GM12874 (cell line): Measurements from ENCODE around the gene IMMP2L.

ENCODE experiments used
- TF ChIP-seq, protein P1 (sequence below): IDR thresholded peaks from 2 replicates; pipeline ENCODE4 v1.5.1; 2011; ENCODE audit warnings: low read depth, mild to moderate bottlenecking, control low read depth, low read length, moderate library complexity; ENCODE audit not compliant: insufficient read depth

Gene IMMP2L

DNA sequence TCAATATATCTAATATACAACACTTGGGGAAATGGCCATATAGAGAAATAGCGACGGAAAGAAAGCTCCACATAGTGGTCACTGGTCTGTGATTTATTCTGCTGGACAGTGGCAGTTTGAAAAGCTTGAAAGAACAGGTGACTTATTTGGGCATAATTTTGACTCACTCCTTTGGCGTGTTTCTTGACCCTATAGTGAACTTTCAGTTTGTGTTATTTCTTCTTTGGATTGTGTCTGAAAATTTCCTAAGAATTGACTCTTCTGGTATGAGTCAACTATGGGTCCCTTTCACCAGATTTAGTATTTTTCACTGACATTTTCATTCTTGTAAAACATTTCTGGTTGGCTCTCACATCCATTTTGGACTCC, 25.8 kb upstream of the IMMP2L start:
- TF ChIP-seq, protein P1, sequence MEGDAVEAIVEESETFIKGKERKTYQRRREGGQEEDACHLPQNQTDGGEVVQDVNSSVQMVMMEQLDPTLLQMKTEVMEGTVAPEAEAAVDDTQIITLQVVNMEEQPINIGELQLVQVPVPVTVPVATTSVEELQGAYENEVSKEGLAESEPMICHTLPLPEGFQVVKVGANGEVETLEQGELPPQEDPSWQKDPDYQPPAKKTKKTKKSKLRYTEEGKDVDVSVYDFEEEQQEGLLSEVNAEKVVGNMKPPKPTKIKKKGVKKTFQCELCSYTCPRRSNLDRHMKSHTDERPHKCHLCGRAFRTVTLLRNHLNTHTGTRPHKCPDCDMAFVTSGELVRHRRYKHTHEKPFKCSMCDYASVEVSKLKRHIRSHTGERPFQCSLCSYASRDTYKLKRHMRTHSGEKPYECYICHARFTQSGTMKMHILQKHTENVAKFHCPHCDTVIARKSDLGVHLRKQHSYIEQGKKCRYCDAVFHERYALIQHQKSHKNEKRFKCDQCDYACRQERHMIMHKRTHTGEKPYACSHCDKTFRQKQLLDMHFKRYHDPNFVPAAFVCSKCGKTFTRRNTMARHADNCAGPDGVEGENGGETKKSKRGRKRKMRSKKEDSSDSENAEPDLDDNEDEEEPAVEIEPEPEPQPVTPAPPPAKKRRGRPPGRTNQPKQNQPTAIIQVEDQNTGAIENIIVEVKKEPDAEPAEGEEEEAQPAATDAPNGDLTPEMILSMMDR = no peak

DNA sequence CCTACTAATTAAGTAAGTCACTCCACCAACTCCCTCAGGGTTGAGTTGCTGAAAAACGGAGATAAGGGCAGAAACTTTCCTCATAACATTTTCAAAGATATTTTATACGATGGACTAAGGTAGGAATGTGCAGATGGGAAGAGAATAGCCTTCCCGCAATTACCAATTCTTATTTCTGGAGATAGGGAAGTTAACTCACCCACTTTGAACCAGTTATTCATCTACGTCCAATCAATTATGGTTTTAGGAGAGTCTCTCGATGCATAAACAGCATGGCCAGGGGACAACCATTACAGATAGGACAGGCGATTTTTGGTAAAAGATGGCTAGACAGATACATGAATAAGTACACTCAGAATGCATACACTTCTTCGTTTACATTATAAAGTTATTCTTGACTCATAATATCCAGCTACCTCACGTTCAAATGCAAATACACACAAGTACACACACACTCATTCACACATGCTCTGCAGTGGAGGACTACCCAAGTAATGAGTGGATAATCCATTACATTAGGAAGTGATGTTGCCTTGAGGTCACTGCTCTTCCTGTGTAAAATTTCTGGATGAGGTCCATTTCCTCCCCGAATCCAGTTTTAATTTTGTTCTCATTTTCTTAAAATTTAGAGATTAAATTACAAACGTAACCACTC, 25.2 kb upstream of the IMMP2L start:
- TF ChIP-seq, protein P1 = no peak

DNA sequence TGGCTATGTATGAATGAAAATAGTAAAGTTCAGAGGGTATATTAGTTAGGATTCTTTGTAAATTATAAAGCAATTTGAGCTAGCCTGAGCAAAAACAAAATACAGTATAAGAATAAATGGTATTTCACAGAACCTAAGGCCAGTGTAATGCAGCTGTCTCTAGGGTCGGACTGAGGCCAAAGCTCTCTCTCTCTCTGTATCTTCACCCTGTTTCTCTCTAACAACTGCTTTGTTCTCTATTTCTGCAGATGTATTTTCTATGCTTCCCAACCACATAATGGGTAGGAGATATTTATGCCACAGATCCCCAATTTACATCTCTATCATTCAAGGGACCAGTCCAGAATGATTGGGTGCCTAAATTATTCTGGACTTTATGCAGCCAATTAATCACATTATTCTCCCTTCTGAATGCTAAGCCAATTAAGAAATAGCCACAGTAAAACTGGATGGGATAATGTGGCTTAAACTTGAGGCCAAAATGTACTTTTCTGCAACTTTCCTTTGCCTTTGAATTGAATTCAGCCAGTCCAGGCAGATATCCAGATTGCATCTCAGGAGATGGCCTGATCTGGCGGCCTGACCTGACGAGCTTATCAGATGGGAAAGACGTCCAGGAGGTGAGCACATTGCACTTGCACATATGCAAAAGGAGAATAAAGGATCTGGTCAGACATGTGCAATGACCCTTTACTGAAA, 24.6 kb upstream of the IMMP2L start:
- TF ChIP-seq, protein P1 = no peak

DNA sequence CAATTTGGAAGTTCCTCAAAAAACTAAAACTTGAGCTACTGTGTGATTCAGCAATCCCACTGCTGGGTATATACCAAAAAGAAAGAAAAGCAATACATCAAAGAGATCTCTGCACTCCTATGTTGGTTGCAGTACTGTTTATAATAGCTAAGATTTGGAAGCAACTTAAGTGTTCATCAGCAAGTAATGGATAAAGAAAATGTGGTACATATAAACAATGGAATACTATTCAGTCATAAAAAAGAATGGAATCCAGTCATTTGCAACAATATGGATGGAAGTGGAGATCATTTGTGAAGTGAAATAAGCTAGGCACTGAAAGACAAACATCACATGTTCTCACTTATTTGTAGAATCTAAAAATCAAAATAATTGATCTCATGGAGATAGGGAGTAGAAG, 16.5 kb upstream of the IMMP2L start:
- TF ChIP-seq, protein P1 = no peak

DNA sequence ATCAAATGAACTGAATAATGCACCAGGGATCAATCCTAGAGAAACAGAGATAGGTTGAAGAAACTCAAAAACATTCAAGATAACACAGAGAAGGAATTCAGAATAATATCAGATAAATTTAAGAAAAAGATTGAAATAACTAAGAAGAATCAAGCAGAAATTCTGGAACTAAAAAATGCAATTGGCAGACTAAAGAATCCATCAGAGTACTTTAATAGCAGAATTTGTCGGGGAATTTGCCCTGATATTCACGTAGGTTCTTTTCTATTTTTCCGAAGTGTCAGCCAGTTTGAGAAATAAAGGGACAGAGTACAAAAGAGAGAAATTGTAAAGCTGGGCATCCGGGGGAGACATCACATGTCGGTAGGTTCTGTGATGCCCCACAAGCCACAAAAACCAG, 9.4 kb upstream of the IMMP2L start:
- TF ChIP-seq, protein P1 = no peak

DNA sequence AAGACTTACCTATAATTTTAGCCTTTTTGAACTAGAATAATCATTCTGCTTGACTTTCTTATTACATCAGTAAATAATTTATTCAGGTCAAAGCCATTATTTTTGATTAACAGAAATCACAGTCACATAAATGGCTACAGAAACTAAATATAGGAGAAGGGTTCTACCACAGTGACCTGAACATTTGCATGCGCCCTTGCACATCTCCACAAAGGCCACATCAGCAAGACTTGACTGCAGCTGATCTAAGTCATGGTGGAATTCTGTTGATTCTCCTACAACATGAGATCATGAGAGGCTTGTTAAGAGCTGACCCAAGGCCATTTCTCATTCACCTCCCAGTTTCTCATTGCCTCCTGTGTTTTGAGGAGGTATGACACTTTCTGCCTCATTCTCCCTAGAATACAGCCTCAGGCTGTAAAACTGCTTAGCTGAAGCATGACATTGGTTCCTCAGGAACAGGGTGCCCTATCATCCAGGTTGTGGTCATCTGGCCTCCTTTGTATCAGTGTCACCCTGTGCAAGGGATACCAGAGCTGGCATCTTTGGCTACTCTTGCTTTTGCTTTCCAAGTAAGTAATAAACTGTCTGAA, 6.7 kb upstream of the IMMP2L start:
- TF ChIP-seq, protein P1 = no peak

DNA sequence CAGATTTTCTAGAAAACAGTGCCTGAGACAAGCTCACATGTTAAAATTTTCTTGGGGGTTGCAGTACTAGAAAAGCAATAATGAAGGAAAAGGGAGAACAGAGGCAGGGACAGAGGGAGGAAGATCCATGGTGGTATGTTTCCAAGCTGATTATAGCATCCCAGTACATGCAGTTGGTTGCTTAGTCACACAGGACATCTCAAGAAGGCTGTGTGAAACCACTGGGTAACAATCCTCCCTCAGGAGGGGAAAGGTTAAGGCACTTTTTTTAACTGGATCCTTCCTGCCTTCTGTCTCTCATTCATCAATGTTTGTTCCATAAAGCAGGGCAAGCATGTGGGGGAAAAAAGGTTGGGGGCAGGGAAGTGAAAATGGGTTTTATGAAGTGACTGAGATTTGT, 6.1 kb upstream of the IMMP2L start:
- TF ChIP-seq, protein P1 = no peak
